AG10803 (cell line): ENCODE data around the gene CLMN.

Experiments
- DNase-seq: peaks from one replicate; pipeline ENCODE4 v3.0.0; 2010; ENCODE audit warnings: low read depth
- H3K4me3 ChIP-seq: 2 replicates; pipeline ENCODE4 v1.5.1; 2011; ENCODE audit warnings: mild to moderate bottlenecking, low read length, control low read depth
- CTCF ChIP-seq: conservative IDR thresholded peaks from 2 replicates; pipeline ENCODE4 v1.5.1; 2011; ENCODE audit warnings: mild to moderate bottlenecking, low read length, control low read depth, inconsistent platforms

CLMN gene

GRCh38 chr14:95321693-95322455 lies 2.2 kb upstream of the CLMN start:
- DNase-seq = no peak

GRCh38 chr14:95320955-95321600 lies 1.4 kb upstream of the CLMN start:
- DNase-seq = no peak
- no peak overlapping the region for H3K4me3 ChIP-seq
- TF ChIP-seq CTCF = no peak

More at GRCh38 chr14:95321693-95322455, 2.2 kb upstream of the CLMN start:
- H3K4me3 ChIP-seq = no peak overlapping the region
- TF ChIP-seq CTCF = no peak

GRCh38 chr14:95320078-95320895 lies 579 bp upstream of the CLMN start:
- TF ChIP-seq CTCF = no peak
- peak overlapping the region; percentile 49 for H3K4me3 ChIP-seq
- no peak for DNase-seq

GRCh38 chr14:95318399-95319311 lies 1.1 kb downstream of the CLMN start:
- TF ChIP-seq CTCF = no peak
- no peak for DNase-seq
- H3K4me3 ChIP-seq = peak overlapping the region; percentile 55

DNA sequence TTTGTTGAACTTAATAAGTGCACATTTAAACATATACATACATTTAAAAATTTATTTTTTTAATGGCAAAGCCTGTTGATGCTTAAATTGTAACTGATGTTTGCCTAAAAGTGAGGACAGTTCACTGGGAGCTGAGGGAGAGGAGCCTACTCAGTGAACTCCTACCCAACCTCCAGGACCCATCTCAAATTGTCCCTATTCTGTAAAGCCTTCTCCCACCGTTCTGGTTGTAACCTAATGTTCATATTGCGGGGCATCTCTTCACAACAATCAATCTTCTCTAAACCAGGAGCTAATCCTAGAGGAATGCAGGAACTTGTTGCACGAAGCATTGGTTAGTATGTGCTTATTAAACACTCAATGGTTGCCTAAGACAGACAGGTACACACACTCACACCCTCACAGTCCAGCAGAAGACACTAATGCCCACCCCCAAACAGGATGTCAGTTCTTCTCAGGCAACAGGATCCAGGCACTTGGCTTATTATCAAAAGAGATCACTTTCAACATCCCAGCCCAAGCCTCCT lies 1.8 kb downstream of the CLMN start:
- no peak overlapping the region for H3K4me3 ChIP-seq
- no peak for DNase-seq
- TF ChIP-seq CTCF = no peak

- H3K4me3 ChIP-seq = no peak overlapping the region
- TF ChIP-seq CTCF = no peak
- no peak for DNase-seq
Measured at GRCh38 chr14:95316821-95317220, 2.9 kb downstream of the CLMN start.
